SK-N-MC (cell line): ENCODE data around the gene TCF12.

Experiments used
- EZH2 ChIP-seq: fragments of 200-600 bp; sonication (generic); IDR thresholded peaks from one replicate; pipeline ENCODE4 v1.6.1; 2017; ENCODE audit warnings: antibody characterized with exemption
- POLR2AphosphoS5 ChIP-seq: IDR thresholded peaks from 2 replicates; pipeline ENCODE4 v1.6.1; 2012; ENCODE audit warnings: mild to moderate bottlenecking, low read depth, low read length, borderline replicate concordance

GRCh38 chr15:57218826-57219576, 300.6 kb downstream of the TCF12 start:
- TF ChIP-seq POLR2AphosphoS5 (peak; percentile 74), EZH2 (no peak)
